SK-N-MC (cell line): ENCODE data around the gene BOC.

Source experiments
- DNase-seq: peaks from one replicate; pipeline ENCODE4 v3.0.0-alpha.2; 2011; ENCODE audit warnings: low read depth, low spot score
- H3K27ac ChIP-seq: fragments of 200-600 bp; sonication (generic); 2 replicates; pipeline ENCODE4 v1.5.1; 2016; ENCODE audit warnings: mixed run types
- H3K36me3 ChIP-seq: fragments of 200-600 bp; sonication (generic); 2 replicates; pipeline ENCODE4 v1.6.1; 2017; ENCODE audit warnings: antibody characterized with exemption, low read length, mixed read lengths; ENCODE audit not compliant: insufficient read depth
- H3K4me3 ChIP-seq: fragments of 200-600 bp; sonication (generic); 2 replicates; pipeline ENCODE4 v1.5.1; 2016
- H3K9ac ChIP-seq: fragments of 200-600 bp; sonication (generic); 2 replicates; pipeline ENCODE4 v1.8.0; 2017; ENCODE audit warnings: mixed run types, mixed read lengths; ENCODE audit not compliant: insufficient read length
- H3K9me3 ChIP-seq: fragments of 200-600 bp; sonication (generic); 2 replicates; pipeline ENCODE4 v1.6.1; 2017; ENCODE audit warnings: low read depth, mild to moderate bottlenecking, antibody characterized with exemption, low read length, moderate library complexity, mixed read lengths
- EZH2 ChIP-seq: fragments of 200-600 bp; sonication (generic); IDR thresholded peaks from one replicate; pipeline ENCODE4 v1.6.1; 2017; ENCODE audit warnings: antibody characterized with exemption
- FOXP2 ChIP-seq: optimal IDR thresholded peaks from 2 replicates; pipeline ENCODE3; 2011; ENCODE audit warnings: mild to moderate bottlenecking, moderate library complexity; ENCODE audit not compliant: insufficient read depth; ENCODE audit errors: extremely low read length, control extremely low read depth
- POLR2AphosphoS5 ChIP-seq: IDR thresholded peaks from 2 replicates; pipeline ENCODE4 v1.6.1; 2012; ENCODE audit warnings: mild to moderate bottlenecking, low read depth, low read length, borderline replicate concordance

Gene BOC, protein sequence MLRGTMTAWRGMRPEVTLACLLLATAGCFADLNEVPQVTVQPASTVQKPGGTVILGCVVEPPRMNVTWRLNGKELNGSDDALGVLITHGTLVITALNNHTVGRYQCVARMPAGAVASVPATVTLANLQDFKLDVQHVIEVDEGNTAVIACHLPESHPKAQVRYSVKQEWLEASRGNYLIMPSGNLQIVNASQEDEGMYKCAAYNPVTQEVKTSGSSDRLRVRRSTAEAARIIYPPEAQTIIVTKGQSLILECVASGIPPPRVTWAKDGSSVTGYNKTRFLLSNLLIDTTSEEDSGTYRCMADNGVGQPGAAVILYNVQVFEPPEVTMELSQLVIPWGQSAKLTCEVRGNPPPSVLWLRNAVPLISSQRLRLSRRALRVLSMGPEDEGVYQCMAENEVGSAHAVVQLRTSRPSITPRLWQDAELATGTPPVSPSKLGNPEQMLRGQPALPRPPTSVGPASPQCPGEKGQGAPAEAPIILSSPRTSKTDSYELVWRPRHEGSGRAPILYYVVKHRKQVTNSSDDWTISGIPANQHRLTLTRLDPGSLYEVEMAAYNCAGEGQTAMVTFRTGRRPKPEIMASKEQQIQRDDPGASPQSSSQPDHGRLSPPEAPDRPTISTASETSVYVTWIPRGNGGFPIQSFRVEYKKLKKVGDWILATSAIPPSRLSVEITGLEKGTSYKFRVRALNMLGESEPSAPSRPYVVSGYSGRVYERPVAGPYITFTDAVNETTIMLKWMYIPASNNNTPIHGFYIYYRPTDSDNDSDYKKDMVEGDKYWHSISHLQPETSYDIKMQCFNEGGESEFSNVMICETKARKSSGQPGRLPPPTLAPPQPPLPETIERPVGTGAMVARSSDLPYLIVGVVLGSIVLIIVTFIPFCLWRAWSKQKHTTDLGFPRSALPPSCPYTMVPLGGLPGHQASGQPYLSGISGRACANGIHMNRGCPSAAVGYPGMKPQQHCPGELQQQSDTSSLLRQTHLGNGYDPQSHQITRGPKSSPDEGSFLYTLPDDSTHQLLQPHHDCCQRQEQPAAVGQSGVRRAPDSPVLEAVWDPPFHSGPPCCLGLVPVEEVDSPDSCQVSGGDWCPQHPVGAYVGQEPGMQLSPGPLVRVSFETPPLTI

DNA sequence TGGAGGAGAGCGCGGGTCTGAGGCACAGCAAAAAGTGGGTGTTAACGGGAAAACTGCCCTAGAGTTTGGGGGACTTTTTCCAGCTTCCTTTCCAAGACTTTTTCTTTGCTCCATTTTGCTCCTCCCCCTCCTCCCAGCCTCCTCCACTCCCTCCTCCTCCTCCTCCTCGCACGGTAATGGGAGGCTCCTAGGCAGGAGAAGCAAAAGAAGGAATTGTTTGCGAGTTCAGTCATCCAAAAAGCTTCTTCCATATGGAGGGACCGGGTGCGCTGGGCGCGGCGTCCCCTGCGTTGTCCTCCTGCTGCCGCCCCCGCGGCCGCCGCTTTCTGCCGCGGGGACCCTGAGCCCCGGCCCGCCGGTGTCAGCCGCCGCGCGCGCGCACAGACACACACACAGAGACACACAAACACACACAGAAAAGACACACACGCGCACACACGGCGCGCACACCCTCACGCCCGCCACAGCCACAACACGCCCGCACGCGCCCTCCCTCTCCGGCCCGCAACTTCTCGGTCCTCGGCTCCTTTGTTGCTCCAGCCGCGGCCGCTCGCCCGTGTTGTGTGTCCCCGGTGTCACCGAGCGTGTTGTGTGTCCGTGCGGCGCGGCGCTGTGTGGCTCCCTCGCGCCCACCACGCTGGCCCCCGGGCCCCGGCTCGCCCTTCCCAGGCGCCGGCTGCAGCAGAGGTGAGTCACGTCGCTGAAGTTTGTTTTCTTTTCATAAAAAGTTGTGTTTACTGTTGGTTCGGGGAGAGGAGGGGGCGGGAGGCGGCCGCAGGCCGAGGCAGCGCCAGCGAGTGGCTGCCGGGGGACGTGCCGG, at the start of gene BOC:
Gene BOC (plus strand): TSS at position 228 of the 820 bp plus-strand sequence. CDS start 38,246 bp downstream, outside the sequence.
- Histone ChIP-seq H3K27ac (no peak within 1 kb of the TSS), H3K9me3 (no peaks in the 10 kb centered on the region), H3K36me3 (no peaks in the 10 kb centered on the region), H3K9ac (peak within 1 kb of the TSS; percentile 85), H3K4me3 (peak within 1 kb of the TSS; percentile 95)
- no peak for TF ChIP-seq EZH2
- no peak for DNase-seq

DNA sequence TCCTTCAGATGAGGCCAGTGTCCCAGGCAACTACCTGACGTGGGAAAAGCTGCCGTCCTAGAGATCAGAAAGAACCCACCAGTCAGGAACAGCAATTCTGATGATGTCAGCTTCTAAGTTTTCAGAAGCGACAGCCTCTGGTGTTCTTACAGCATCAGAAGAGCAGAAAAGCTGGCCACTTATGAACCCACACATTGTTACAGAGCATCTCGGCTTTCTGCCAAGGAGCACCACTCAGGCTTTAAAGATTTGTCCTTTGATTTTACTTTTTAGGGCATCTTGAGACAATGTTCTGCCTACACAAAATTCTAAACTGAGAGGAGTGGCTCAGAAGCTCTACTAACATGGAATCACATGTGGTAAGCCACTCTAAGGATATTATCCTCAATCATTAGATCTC, 49.7 kb upstream of the BOC start:
- Histone ChIP-seq H3K36me3 (no peaks in the 10 kb centered on the region), H3K27ac (no peak overlapping the region), H3K9me3 (no peaks in the 10 kb centered on the region), H3K4me3 (no peak overlapping the region), H3K9ac (no peak overlapping the region)
- TF ChIP-seq EZH2 (no peak), POLR2AphosphoS5 (no peak), FOXP2 (no peak)
- no peak for DNase-seq

DNA sequence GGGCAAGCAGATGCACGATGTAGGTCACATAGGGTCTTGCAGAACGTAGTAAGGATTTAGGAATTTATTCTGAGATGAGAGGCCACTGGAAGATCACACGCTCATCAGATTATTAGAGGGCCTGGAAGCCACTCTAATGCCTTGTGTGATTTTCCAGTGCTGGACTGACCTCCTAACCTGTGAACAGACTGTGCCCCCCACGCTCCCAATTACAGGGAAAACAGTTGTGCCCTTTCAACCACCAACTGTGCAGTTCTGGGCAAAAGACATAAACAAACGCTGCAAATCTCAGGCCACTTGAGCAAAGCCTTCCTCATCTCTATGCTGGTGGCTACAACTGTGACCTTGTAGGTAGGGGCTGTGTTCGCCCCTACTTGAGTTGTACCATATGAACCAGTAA, 48.2 kb upstream of the BOC start:
- Histone ChIP-seq H3K4me3 (no peak overlapping the region), H3K9me3 (no peaks in the 10 kb centered on the region), H3K9ac (no peak overlapping the region), H3K27ac (no peak overlapping the region), H3K36me3 (no peaks in the 10 kb centered on the region)
- TF ChIP-seq FOXP2 (no peak), EZH2 (no peak), POLR2AphosphoS5 (no peak)
- no peak for DNase-seq

DNA sequence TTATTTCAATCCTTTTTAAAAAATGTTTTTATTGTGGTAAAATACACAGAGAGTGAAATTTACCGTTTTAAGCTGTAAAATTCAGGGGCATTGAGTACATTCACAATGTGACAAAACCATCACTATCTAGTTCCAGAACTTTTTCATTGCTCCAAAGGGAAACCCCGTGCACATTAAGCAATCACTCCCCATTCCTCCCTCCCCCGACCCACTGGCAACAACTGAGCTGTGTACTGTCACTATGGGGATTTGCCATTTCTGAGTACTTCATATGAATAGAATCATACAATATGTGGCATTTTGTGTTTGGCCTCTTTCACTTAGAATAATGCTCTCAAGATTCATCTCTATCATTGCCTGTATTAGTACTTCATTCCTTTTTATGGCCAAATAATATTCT, 45.5 kb upstream of the BOC start:
- Histone ChIP-seq H3K27ac (peak overlapping the region; percentile 93), H3K4me3 (0 out of 2 replicates have a peak overlapping the region, but pooled peaks have one; percentile 42), H3K36me3 (no peaks in the 10 kb centered on the region), H3K9me3 (no peaks in the 10 kb centered on the region), H3K9ac (no peak overlapping the region)
- TF ChIP-seq EZH2 (no peak), FOXP2 (no peak), POLR2AphosphoS5 (no peak)
- no peak for DNase-seq

DNA sequence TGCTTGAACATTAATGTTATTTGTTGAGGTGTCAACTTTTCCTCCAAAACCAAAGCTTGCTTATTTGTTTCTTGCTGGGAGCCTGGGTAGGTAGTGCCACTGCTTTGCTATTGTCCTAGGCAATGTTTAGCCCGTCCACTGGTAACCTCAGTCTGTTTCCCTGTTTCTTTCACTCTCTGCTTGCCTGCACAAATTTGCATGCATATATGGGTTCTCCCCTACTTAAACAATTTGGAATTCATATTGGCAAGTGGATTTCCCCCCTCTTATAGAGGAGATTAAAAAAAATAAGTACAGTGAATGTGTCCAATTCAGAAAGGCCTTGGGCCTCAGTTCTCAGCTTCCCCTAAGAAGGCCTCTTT, 45.0 kb upstream of the BOC start:
- H3K9me3 ChIP-seq, result no peaks in the 10 kb centered on the region
- TF ChIP-seq FOXP2, result no peak
- no peak for TF ChIP-seq POLR2AphosphoS5
- TF ChIP-seq EZH2, result no peak
- no peak for DNase-seq
- H3K4me3 ChIP-seq, result peak overlapping the region; percentile 42
- H3K27ac ChIP-seq, result peak overlapping the region; percentile 93
- H3K9ac ChIP-seq, result peak overlapping the region; percentile 27
- H3K36me3 ChIP-seq, result no peaks in the 10 kb centered on the region

DNA sequence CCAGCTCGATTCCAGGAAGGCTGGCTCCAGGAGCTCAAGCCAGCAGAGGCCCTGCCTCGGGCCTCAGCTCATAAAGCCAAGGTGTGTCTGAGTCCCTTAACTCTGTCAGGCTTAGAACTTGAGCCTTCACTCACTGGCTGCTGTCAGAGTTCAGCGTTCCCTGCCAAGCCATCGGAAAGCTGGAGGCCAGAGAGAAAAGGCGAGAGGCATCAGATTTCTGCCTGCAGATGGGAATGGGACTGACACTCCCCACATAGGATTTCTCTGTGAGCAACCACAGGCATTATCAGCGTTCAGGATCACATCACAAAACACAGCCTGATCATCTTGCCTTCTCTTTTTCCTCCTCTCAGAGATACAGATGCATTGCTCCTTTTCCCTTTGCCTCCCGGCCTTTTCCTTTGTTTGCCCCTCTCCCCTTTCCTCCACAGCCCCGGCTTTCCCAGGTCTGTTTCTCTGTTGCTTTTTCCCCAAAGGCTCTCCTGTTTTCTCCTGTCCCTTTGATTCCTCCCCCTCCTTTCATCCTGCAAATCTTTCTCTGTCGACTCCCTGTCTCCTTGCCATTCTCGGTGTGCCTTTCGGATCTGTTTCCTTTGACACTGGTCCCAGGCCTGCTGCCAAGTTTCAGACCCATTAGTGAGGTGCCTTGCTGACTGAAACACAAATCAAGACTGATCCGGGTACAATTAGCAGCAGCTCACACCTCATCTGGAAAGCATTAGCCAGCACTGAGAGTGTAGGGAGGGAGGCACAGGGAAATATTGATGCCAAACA, 44.5 kb upstream of the BOC start:
- no peaks in the 10 kb centered on the region for H3K9me3 ChIP-seq
- H3K27ac ChIP-seq, result peak overlapping the region; percentile 93
- H3K9ac ChIP-seq, result peak overlapping the region; percentile 27
- DNase-seq, result no peak
- peak overlapping the region; percentile 42 for H3K4me3 ChIP-seq
- TF ChIP-seq EZH2 (no peak), FOXP2 (no peak), POLR2AphosphoS5 (0 out of 2 replicates have a peak, but pooled peaks have one; percentile 11)
- H3K36me3 ChIP-seq, result no peaks in the 10 kb centered on the region
